HG03565 (cell line): ENCODE results near the gene LDLRAD4.

Source experiments
- ATAC-seq: cut with Tn5 transposase; IDR thresholded peaks from one replicate; pipeline ENCODE4 v1.9.1; 2021; ENCODE audit warnings: mild to moderate bottlenecking, moderate library complexity; ENCODE audit not compliant: unreplicated experiment

Gene LDLRAD4

DNA sequence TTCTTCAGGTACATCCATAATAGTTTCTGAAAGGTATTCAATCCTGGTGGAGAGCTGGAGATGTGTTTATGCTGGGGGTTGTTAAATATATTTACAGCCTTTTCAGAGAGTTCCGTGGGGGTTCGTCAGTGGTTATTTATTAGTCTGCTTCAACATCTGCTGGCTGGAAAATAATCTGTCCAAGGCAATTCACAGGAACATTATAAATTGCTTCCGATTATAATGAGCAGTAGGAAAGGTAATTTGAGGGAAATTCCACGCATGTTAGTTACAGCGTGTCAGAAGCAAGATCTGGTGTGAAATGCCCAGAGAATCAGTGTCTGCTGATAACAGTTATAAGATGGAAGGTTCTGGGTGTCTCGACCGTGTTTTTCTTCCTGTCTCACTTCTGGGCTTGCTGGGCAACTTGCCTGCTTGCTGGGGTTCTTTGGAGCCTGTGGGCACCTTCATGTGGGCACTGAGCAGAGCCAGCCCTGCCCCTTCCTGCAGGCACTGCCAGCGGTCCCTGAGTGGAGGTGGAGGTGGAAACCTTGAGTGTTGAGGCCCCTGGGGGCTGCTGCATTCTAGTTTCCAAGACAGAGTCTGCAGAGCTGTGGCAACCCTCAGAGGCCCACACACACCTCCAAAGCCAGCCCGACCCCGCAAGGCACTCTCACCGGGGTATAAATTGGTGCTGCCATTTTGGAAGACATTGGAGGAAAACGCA is 322.1 kb downstream of the LDLRAD4 start:
- no peak for ATAC-seq

DNA sequence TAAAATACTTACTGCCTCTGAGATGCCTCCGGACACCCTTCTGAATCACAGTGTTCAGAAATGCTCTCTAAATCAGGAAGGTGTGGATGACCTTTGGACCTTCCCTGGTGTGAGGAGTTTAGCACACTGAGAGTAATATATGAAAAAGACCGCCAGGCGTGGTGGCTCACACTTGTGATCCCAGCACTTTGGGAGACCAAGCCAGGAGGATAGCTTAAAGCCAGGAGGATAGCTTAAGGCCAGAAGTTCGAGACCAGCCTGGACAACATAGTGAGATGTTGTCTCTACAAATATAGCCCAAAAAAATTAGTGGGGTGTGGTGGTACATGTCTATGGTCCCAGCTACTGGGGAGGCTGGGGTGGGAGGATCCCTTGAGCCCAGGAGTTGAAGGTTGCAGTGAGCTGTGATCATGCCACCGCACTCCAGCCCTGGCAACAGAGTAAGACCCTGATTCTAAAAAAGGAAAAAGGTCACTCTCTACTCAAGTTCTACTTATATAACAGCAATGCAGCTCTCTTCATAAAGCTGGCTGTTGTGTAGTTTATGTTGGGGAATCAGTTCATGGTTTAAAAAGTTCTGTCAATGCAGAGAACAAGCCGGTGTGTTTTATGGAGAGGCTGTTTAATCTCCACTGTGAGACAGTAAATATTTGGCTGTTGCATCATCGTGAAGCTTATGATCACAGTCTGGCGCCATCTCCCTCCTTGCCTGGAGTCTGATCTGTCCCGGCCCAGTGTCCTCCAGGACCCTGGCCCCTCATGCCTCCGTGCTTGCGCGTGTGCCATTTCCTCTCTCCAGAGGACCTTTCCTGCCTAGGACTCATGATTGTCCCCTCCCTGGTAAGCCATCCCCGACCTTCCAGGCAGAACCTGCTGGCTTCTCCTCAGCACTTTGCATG is 323.3 kb downstream of the LDLRAD4 start:
- ATAC-seq, result no peak

DNA sequence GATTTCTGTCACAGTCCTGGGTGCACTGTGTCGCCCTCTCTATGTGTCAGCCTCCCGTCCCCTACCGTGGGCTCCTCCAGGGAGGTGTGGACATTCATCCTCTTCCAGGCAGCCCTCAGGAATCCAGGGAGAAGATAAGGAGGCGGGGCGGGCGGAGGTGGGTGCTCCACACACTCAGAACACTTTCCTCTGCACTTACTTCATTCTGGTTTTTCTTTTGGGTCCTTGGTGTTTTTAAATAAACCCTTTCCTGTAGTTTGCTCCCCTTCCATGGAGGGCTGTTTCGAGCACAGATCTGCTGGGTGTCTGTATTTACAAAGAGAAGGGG is 323.9 kb downstream of the LDLRAD4 start:
- no peak for ATAC-seq

DNA sequence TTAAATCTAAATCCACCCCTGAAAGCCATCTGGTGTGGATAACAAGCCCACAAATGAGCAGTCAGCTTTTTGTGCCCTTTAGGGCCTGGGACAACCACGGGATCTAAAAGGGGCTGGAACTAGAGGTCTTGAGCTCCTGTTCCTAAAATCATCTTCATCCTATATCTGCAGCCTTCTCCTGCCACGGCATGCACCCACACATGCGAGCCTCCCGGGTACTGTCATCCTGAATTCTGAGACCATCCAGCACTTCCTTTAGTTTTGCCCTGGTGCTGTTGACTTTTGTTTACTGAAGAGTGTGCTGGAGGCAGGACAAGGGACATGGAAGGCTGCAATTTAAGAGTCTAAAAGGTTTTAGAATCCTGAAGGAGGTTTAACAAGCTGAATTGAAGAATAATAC is 324.6 kb downstream of the LDLRAD4 start:
- no peak for ATAC-seq

GRCh38 chr18:13543811-13544732 is 325.5 kb downstream of the LDLRAD4 start:
- no peak for ATAC-seq

GRCh38 chr18:13544953-13545352 is 326.4 kb downstream of the LDLRAD4 start:
- no peak for ATAC-seq

DNA sequence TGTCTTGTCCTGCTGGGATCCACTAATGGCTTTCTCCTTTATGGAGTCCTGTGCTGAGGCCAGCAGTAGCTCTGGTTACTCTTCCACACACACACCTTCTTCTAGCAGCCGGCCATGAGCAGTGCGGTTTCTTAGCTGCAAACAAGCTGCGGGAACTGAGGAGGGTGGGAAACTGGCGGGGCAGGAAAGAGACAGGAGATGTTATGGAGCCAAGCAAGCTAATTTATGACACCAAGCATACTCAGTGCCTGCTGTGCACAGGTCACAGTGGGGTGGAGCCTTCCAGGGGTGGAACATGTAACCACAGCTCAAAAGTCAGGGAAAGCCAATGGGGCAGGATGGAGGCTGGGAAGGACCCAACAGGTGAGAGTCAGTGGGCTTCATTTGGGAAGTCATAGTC is 327.0 kb downstream of the LDLRAD4 start:
- no peak for ATAC-seq

- no peak for ATAC-seq
Measured at GRCh38 chr18:13545955-13546354, 327.4 kb downstream of the LDLRAD4 start.

DNA sequence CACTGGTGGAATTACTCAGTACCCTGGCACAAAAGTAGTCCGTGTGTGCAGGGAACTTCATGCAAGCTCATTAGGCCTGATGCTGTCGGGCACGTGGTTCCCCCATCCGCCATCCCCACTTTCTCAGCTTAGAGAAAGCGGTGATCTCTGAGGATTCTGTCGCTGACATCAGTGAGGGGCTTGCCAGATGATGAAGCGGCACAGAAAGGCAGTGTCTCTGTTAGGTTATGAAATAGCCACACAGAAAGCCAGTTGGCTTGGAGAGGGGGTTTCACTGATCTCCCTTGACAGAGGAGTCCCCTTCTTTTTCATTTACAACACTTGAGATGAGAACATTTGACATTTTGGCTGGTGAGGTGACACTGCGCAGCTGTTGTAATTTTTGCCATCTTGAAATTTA is 328.1 kb downstream of the LDLRAD4 start:
- ATAC-seq, result no peak

DNA sequence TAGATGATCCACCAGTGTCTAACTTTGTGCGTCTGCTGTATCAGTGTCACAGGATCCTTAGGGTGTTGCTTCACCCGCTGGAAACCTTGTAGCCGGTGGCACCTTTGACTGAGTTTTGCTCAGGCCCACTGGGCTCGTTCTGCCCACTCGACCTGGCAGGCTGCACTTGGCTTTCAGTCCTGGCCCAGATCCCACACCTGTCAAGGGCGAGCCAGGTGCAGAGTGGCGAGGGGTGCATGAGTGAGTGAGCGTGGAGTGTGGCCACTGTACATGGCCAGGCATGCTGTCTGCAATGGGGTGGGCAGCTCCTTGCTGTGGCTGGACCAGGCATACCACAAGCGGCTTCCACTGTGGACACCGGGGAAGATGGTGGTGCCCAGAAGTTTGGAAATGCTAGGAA is 328.8 kb downstream of the LDLRAD4 start:
- ATAC-seq, result no peak

GRCh38 chr18:13548106-13548819 is 329.7 kb downstream of the LDLRAD4 start:
- ATAC-seq, result no peak

- ATAC-seq, result peak; percentile 72
Measured at GRCh38 chr18:13548966-13549879, 330.7 kb downstream of the LDLRAD4 start.

DNA sequence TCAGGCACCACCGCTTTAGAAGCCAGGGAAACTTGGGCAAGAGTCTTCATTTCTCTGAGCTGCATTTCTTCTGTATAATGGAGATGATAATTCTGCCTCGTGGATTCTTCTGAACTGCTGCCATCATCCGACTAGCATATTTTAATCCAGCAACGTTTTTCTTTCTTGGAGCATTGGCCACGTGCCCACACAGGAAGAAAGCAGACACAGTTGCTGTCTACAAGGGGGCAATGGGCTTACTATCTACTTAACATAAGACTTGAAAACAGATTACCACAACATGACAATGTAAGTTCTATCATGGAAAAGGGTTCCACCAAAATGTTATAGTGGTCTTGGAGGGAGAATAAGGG is 331.3 kb downstream of the LDLRAD4 start:
- no peak for ATAC-seq

DNA sequence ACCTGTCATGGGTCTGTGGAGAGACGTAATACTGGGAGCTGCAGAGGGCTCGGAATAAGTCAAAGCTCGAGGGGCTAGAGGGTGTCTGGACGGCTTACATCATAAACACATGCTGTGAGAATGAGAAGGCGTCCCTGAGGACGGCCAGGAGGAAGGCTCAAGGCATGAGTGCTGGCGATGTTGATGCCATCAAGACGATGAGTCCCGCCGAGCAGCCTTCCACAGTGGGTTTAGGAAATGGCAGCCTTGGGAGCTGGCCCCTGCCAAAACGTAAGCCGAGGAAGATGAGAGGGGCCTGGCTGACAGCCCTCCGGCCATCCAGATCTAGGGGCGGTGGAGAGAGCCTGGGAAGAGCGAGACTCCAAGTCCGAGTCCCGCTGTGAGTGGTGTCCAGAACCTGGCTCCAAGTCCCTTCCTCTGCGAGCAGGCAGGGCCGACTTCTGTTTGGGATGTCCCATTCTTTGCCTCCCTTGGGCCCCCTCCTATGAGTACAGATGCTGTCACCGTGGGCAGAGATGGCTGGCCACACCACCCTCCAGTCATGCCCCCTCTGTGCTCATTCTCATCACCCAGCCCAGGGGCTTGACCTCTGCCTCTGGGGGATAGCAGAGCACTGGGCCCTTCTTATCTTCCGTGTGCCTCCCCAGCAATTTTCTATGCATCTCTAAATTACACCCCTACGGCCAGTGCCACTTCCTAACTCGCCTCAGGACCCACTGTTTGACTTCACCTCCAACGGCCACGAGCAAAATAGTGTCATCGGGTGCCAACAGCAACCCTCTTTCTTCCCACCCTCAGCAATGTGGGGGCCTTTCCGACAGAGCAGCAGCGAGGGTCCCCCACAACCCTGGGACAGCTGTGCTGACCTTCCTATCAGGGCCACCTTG is 332.1 kb downstream of the LDLRAD4 start:
- no peak for ATAC-seq

GRCh38 chr18:13551305-13551603 is 332.7 kb downstream of the LDLRAD4 start:
- no peak for ATAC-seq

DNA sequence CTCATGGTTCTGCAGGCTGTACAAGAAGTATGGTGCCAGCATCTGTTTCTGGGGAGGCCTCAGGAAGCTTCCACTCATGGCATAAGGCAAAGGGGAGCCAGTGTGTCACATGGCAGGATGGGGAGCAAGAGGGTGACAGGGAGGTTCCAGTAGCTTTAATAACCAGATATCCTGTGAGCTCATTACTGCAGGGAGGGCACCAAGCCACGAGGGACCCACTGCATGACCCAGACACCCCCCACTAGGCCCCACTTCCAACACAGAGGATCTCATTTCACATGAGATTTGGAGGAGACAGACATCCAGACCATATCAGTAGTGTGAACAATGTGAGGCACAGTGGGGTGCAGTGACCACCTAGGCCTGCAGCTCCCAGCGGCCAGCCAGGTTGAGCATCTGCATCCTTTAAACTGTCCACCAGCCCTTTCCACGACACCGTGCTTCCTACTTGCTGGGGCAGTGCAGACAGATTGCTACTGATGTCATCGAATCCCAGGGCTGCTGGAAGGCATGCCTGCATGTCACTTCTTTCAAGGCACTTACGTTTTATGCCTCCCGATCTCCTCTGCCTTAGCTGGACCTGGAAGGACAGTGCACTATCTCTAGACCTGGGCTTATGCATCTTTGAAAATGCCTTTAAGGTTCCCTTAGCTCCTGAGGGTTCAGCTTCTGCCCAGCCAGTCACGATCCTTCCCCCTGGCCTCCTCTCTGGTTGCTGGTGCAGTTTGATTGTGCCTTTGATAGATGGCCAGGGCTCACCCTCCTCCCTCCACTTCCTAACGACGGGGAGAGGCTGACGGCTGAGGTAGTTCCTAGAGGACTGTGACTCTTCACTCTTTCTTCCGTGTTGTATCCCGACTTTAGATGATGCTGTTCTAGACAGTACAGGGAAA is 333.5 kb downstream of the LDLRAD4 start:
- no peak for ATAC-seq

GRCh38 chr18:13553449-13553848 is 334.9 kb downstream of the LDLRAD4 start:
- ATAC-seq, result no peak

GRCh38 chr18:13555192-13555591 is 336.6 kb downstream of the LDLRAD4 start:
- no peak for ATAC-seq
